ENCODE data around the gene USP32. TPM values are rescaled to one million over a fixed set of nuclear protein-coding genes. Genes with fewer than 3 reads are reported as not detected.

USP32 gene
- total RNA-seq, 2 donors from 2014 or later: 54.1 to 74.3 TPM

GRCh38 chr17:60403523-60403810, 11.5 kb upstream of the USP32 start:
- no peaks in the 10 kb centered on the region for H3K36me3 ChIP-seq (ENCODE audit: control insufficient read depth, insufficient read depth, low read length)
- Mint-ChIP-seq H3K27ac (no peak overlapping the region), H3K9me3 (no peaks in the 10 kb centered on the region), H3K36me3 (ENCODE audit: low read depth) (no peaks in the 10 kb centered on the region), H3K4me1 (no peaks in the 10 kb centered on the region), H3K4me3 (no peak overlapping the region), H3K27me3 (ENCODE audit: insufficient read depth) (no peaks in the 10 kb centered on the region)
- no peak for DNase-seq
- H3K4me3 ChIP-seq (ENCODE audit: low read length): no peak overlapping the region
- H3K9ac ChIP-seq (ENCODE audit: extremely low read depth, low read length, poor library complexity, severe bottlenecking): no peak overlapping the region
- no peaks in the 10 kb centered on the region for H3K4me1 ChIP-seq (ENCODE audit: control insufficient read depth, insufficient read depth, low read length)
- 88 to 95% methylated on average over 1 to 2 of the region's 3 CpGs for WGBS, 2 experiments (ENCODE audit: insufficient coverage in 1 of 2, insufficient read length in 1 of 2)
- H3K27me3 ChIP-seq (ENCODE audit: control insufficient read depth, insufficient read depth, low read length, poor library complexity, severe bottlenecking): no peaks in the 10 kb centered on the region
- no peak overlapping the region for H3K27ac ChIP-seq (ENCODE audit: low read depth, low read length)
- H3K9me3 ChIP-seq (ENCODE audit: control insufficient read depth, low read length): no peaks in the 10 kb centered on the region
- no peak for TF ChIP-seq CTCF (conservative IDR thresholded peaks at IDR 0.05)

- Histone ChIP-seq H3K27me3 (ENCODE audit: control insufficient read depth, insufficient read depth, low read length, poor library complexity, severe bottlenecking) (no peaks in the 10 kb centered on the region), H3K4me3 (ENCODE audit: low read length) (no peak overlapping the region), H3K4me1 (ENCODE audit: control insufficient read depth, insufficient read depth, low read length) (no peaks in the 10 kb centered on the region), H3K9ac (ENCODE audit: extremely low read depth, low read length, poor library complexity, severe bottlenecking) (no peak overlapping the region), H3K9me3 (ENCODE audit: control insufficient read depth, low read length) (no peaks in the 10 kb centered on the region), H3K27ac (ENCODE audit: low read depth, low read length) (no peak overlapping the region), H3K36me3 (ENCODE audit: control insufficient read depth, insufficient read depth, low read length) (no peaks in the 10 kb centered on the region)
- no peak overlapping the region for H3K27ac Mint-ChIP-seq
- no peaks in the 10 kb centered on the region for H3K9me3 Mint-ChIP-seq
- no peaks in the 10 kb centered on the region for H3K27me3 Mint-ChIP-seq (ENCODE audit: insufficient read depth)
- no peaks in the 10 kb centered on the region for H3K36me3 Mint-ChIP-seq (ENCODE audit: low read depth)
- DNase-seq: peak; percentile 2
- TF ChIP-seq CTCF (conservative IDR thresholded peaks at IDR 0.05): no peak
- no peak overlapping the region for H3K4me3 Mint-ChIP-seq
- H3K4me1 Mint-ChIP-seq: peaks cover 2% of the 10 kb centered on the region
Observed at GRCh38 chr17:60401819-60402218, 9.9 kb upstream of the USP32 start.

- no peak overlapping the region for H3K4me3 ChIP-seq (ENCODE audit: low read length)
- peaks cover 5% of the 10 kb centered on the region for H3K4me1 ChIP-seq (ENCODE audit: control insufficient read depth, insufficient read depth, low read length)
- 97 to 100% methylated on average over 2 to 3 of the region's 3 CpGs for WGBS, 2 experiments (ENCODE audit: insufficient coverage in 1 of 2, insufficient read length in 1 of 2)
- H3K27ac Mint-ChIP-seq: no peak overlapping the region
- no peaks in the 10 kb centered on the region for H3K9me3 Mint-ChIP-seq
- no peaks in the 10 kb centered on the region for H3K27me3 Mint-ChIP-seq (ENCODE audit: insufficient read depth)
- H3K4me3 Mint-ChIP-seq: no peak overlapping the region
- H3K36me3 Mint-ChIP-seq (ENCODE audit: low read depth): no peaks in the 10 kb centered on the region
- no peaks in the 10 kb centered on the region for H3K9me3 ChIP-seq (ENCODE audit: control insufficient read depth, low read length)
- H3K9ac ChIP-seq (ENCODE audit: extremely low read depth, low read length, poor library complexity, severe bottlenecking): no peak overlapping the region
- H3K4me1 Mint-ChIP-seq: peaks cover 8% of the 10 kb centered on the region
- no peaks in the 10 kb centered on the region for H3K27me3 ChIP-seq (ENCODE audit: control insufficient read depth, insufficient read depth, low read length, poor library complexity, severe bottlenecking)
- no peak for DNase-seq
- H3K36me3 ChIP-seq (ENCODE audit: control insufficient read depth, insufficient read depth, low read length): no peaks in the 10 kb centered on the region
- no peak for TF ChIP-seq CTCF (conservative IDR thresholded peaks at IDR 0.05)
- no peak overlapping the region for H3K27ac ChIP-seq (ENCODE audit: low read depth, low read length)
Observed at GRCh38 chr17:60398227-60398959, 6.5 kb upstream of the USP32 start.

Measured in endodermal cell (in vitro differentiated cells).